Right hindlimb (tissue), 1 donor: Measurements from ENCODE around the gene GAB1.

Experiments used
- DNase-seq: peaks from one replicate; pipeline ENCODE4 v3.0.0-alpha.2; 2018

Gene GAB1

GRCh38 chr4:143424276-143424675 is 87.6 kb downstream of the GAB1 start:
- DNase-seq, result no peak

- no peak for DNase-seq
Measured at GRCh38 chr4:143431526-143432257, 95.0 kb downstream of the GAB1 start.

DNA sequence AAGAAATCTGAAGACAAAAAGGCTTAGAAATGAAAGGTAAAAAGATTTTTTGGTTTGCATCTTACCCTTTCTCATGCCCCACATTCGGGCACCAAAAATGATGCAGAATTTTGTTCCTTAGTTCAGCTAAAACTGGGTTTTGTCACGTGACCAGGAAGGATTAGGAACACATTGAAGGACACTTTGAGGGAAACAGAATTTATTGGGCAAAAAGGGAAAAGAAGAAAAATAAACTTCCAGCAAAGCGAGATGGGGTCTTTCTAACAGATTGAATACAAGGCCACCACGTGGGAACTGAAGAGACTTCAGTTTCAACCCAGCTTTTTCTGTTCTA is 95.5 kb downstream of the GAB1 start:
- no peak for DNase-seq

- DNase-seq, result no peak
Measured at GRCh38 chr4:143433231-143433630, 96.6 kb downstream of the GAB1 start.

DNA sequence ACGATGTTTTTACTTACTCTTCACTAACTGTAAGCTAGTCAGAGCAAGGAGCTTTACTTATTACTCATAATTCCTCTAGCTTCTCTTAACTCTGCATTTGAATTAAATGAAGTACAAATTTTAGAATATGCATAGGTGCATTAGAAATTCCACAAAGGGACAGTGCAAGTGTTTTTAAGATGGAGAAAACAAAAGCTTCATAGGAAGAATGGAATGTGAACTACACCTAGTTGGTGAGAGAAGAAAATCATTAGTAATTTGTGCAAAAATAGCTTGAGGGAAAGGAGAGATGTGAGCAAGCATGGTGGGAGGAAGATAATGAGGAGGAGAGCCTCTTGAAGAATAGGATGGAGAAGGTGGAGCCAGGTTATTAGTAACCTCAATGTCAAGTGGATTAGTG is 99.3 kb downstream of the GAB1 start:
- no peak for DNase-seq

DNA sequence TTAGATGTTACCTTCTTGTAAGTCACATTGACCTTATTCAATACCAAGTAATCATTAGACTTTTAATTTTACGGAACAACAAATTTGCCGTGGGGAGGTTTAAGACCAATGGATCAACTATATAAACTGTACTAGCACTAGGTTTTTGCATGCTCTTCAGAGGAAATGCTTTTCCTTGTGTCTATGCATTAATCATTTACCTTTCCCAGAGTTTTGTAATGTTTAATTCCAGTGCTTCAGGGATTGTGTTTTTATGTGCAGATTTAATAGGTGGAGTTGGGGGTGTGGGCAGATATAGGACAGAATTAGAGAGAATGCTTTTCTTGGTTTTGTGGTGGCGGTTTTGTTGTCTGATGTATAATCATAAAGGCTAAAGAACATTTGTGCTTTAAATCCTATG is 100.8 kb downstream of the GAB1 start:
- no peak for DNase-seq

GRCh38 chr4:143437937-143438336 is 101.3 kb downstream of the GAB1 start:
- DNase-seq, result no peak

GRCh38 chr4:143438710-143439109 is 102.0 kb downstream of the GAB1 start:
- no peak for DNase-seq

- DNase-seq, result no peak
Measured at GRCh38 chr4:143441109-143441508, 104.4 kb downstream of the GAB1 start.

GRCh38 chr4:143441678-143442077 is 105.0 kb downstream of the GAB1 start:
- no peak for DNase-seq

DNA sequence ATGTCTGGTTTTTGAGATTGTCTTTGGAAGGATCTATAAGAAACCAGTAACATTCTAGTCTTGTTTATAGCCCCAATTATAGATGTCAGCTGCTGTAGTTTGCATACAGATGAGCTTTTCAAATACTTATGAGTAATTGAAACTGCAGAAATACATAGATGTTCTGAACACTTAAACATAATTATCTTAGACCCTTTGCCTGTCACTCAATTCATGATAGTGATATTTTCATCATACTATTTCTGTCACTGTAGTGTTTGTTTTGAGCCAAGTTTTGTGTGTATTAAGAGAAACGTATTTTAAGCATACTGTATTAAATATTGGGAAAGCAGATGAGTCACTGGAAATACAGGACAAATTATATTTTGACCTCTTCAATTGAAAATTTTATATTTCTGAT is 107.1 kb downstream of the GAB1 start:
- no peak for DNase-seq

DNA sequence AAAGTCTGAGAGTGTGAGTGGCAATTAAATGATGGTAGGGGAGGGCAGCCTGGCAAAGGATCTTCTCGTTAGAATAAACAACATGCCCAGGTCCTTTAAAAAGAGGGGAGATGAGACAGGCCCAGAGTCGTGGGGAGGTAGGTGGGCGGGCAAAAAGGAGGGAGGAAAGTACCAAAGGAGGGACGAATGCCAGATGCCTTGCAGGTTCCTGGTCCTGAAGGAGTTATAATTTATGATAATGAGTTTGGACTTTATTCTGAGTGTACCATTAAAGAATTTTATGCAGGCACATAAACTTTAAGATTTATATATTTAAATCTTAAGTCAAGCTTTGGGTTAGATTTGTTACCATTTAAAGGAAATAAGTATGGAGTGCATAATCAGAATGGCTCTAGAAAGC is 114.5 kb downstream of the GAB1 start:
- DNase-seq, result no peak

DNA sequence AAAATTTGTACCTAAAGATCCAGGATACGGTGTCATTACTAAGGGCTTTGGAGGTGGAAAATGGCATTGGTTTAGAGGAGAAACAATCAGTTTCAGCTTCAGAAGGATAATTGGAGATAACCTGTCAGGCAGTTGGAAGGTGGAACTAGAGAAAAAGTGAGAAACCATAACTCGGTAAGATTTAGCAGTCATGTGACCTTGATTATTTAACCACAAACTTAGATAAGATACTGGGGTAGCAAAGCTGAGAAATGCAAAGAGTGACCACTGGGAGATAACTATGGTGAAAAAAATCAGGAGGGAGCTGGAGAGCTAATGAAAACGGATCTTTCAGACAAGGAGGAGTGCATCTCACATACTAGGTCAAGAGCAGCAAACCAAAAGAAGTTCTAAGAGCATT is 118.5 kb downstream of the GAB1 start:
- no peak for DNase-seq

DNA sequence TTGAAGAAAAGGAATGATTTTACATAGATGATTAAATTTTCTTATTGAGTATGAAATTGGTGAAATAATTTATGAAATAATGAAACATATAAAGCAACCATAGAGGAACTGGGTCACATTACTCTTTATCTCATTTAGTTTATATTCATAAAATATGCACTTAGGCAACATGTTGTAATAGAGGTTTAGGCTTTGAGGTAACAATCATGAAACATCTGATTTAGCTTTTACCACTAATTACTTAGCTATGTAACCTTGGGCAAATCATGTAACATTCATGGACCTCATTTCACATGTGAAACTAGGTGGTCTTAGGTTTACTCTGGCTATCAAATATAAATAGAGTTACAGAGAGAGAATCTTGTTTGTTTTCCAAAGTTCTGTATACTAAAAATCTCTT is 122.3 kb downstream of the GAB1 start:
- no peak for DNase-seq

GRCh38 chr4:143473334-143474126 is 136.9 kb downstream of the GAB1 start:
- no peak for DNase-seq

DNA sequence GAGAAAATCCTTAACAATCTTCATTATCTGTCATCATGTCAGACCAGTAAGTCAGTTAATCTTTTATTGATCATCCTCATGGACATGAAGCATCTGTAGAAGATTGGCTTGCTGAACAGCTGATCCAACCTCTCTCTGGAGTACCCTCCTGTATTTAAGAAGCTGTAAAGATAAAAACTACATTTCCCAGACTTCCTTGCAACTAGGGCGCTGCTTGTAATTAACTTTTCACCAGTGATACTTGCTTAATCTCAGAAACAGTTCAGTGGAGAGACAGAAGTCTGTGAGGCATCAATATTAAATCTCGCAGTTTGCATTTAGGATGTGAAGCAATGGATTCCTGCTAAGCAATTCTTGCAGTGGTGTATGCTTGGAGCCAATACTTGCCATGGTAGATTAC is 140.8 kb downstream of the GAB1 start:
- DNase-seq, result no peak

DNA sequence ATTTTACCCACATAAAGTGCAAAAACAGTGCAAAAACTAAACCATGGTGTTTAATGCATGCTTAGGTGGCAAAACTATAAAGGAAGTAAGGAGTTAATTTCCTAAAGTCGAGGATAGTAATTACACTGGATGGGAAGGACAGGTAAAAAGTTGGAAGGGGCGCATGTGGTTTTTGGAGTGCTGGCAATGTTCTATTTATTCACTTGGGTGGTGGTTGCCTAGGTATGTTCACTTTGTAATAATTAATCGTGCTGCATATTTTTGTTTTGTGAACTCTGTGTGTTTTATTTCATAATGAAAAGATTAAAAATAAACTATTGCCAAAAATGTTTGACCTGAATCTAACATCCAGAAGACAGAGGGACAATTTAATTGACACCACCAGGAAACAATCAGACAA is 144.7 kb downstream of the GAB1 start:
- DNase-seq, result no peak

GRCh38 chr4:143482840-143483239 is 146.2 kb downstream of the GAB1 start:
- DNase-seq, result peak; percentile 25

GRCh38 chr4:143486314-143486713 is 149.6 kb downstream of the GAB1 start:
- no peak for DNase-seq

GRCh38 chr4:143488687-143489086 is 152.0 kb downstream of the GAB1 start:
- DNase-seq, result no peak

DNA sequence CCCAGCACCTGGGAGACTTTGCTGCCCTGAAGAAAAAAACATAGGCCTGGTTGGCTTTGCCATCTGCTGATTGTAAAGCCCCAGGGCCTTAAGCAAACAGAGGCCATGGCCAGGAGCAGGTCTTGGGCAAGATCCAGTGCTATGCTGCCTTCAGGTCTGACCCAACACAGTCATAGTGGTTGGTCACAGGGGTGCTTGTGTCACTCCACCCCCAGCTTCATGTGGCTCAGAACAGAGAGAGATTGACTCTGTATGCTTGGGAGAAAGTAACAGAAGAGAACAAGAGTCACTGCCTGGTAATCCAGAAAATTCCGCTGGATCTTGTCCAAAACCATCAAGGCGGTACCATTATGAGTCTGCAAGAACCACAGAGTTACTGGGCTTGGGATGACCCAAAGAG is 152.4 kb downstream of the GAB1 start:
- no peak for DNase-seq

DNA sequence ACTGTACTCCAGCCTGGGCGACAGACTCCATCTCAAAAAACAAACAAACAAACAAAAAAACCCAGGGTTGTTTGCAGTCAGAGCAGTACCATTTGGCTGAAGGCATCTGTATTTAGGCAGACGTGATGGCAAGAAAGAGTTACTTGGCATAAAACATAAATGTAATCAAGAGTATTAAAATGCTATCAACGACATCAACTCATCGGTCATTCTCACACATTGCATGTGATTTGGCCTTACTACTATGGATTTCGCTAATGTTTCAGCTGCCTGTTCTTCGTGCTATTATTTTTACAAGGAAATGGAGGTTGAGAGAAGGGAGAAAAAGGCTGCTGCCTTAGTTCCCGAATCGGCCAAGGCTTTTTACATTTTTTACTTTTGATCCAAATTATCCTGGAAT is 161.3 kb downstream of the GAB1 start:
- no peak for DNase-seq

- no peak for DNase-seq
Measured at GRCh38 chr4:143502231-143502630, 165.6 kb downstream of the GAB1 start.

DNA sequence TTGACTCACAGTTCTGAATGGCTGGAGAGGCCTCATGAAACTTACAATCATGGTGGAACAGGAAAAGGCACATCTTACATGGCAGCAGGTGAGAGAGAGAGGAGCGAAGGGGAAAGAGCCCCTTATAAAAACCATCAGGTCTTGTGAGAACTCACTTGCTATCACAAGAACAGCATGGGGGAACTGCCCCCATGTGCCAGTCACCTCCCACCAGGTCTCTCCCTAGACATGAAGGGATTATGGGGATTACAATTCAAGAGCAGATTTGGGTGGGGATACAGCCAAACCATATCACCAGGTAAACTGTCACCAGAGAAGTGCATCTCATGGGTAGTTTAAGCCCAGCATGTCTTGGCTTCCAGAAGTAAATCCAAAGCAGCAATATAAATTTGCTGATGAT is 169.4 kb downstream of the GAB1 start:
- DNase-seq, result no peak

- DNase-seq, result no peak
Measured at GRCh38 chr4:143511906-143512305, 175.2 kb downstream of the GAB1 start.
